Endothelial cell (in vitro differentiated cells): ENCODE data around the gene MORC1. TPM values are rescaled to one million over a fixed set of nuclear protein-coding genes. Genes with fewer than 3 reads are reported as not detected.

ENCODE experiments used
- DNase-seq: peaks from one replicate; pipeline ENCODE4 v3.0.0; 2021; ENCODE audit warnings: low spot score
- H3K27ac Mint-ChIP-seq: one replicate; pipeline ENCODE4 v1.8.0; 2021; ENCODE audit warnings: mixed read lengths, inconsistent platforms; ENCODE audit not compliant: unreplicated experiment
- H3K27me3 Mint-ChIP-seq: one replicate; pipeline ENCODE4 v1.8.0; 2021; ENCODE audit warnings: mild to moderate bottlenecking, moderate library complexity, mixed read lengths, inconsistent platforms; ENCODE audit not compliant: unreplicated experiment
- H3K36me3 Mint-ChIP-seq: one replicate; pipeline ENCODE4 v1.8.0; 2021; ENCODE audit warnings: mild to moderate bottlenecking, low read depth, mixed read lengths, inconsistent platforms; ENCODE audit not compliant: unreplicated experiment
- H3K4me1 Mint-ChIP-seq: one replicate; pipeline ENCODE4 v1.8.0; 2021; ENCODE audit warnings: mild to moderate bottlenecking, mixed read lengths, inconsistent platforms; ENCODE audit not compliant: unreplicated experiment
- H3K4me3 Mint-ChIP-seq: one replicate; pipeline ENCODE4 v1.8.0; 2021; ENCODE audit warnings: mild to moderate bottlenecking, mixed read lengths, inconsistent platforms; ENCODE audit not compliant: unreplicated experiment
- H3K9me3 Mint-ChIP-seq: one replicate; pipeline ENCODE4 v1.8.0; 2021; ENCODE audit warnings: mixed read lengths, inconsistent platforms; ENCODE audit not compliant: unreplicated experiment
- total RNA-seq: library from RNA; stranded (reverse); fragmentation: NEBNext Ultra II Directional; extraction: Animal tissue kit (Norgen Biotek cat#: 25700); gene quantifications from one replicate; pipeline ENCODE4 v1.2.1, GENCODE V29; 2021; ENCODE audit not compliant: unreplicated experiment
- TF ChIP-seq, protein P1 (sequence below): fragments of 200-600 bp; sonication (generic); IDR thresholded peaks from one replicate; pipeline ENCODE4 v1.5.0; 2021; ENCODE audit warnings: antibody characterized with exemption; ENCODE audit not compliant: unreplicated experiment

Gene MORC1
- total RNA-seq, 1 donor from 2014 or later: 0.10 TPM

DNA sequence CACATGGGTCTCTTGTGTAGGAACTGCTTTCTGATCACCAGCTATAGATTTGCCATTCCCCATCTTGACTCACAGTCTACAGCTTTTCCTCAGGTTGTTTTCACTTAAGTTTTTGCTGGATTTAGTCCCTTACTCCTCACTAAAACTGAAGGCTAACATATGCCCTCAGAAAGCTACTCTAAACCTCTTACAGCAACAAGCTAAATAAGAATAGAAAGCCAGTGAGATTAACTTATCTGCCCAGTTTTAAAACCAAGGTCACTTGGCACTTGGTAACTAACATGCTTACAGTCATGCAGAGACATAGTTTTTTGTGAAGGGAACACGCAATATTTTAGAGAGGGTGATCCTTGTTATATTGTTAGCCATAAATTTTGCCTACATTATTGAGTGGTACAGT is 164.2 kb downstream of the MORC1 start, which contains the start of gene GUCA1C:
GUCA1C (minus strand) TSS at position 180 of the 400 bp plus-strand sequence; CDS start at position 63, 117 bp downstream.
- no peak for DNase-seq
- Mint-ChIP-seq H3K9me3 (no peaks in the 10 kb centered on the region), H3K4me1 (no peaks in the 10 kb centered on the region), H3K27me3 (no peaks in the 10 kb centered on the region), H3K36me3 (no peaks in the 10 kb centered on the region), H3K4me3 (no peak within 1 kb of the TSS), H3K27ac (no peak within 1 kb of the TSS)
- TF ChIP-seq, protein P1, sequence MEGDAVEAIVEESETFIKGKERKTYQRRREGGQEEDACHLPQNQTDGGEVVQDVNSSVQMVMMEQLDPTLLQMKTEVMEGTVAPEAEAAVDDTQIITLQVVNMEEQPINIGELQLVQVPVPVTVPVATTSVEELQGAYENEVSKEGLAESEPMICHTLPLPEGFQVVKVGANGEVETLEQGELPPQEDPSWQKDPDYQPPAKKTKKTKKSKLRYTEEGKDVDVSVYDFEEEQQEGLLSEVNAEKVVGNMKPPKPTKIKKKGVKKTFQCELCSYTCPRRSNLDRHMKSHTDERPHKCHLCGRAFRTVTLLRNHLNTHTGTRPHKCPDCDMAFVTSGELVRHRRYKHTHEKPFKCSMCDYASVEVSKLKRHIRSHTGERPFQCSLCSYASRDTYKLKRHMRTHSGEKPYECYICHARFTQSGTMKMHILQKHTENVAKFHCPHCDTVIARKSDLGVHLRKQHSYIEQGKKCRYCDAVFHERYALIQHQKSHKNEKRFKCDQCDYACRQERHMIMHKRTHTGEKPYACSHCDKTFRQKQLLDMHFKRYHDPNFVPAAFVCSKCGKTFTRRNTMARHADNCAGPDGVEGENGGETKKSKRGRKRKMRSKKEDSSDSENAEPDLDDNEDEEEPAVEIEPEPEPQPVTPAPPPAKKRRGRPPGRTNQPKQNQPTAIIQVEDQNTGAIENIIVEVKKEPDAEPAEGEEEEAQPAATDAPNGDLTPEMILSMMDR: no peak

DNA sequence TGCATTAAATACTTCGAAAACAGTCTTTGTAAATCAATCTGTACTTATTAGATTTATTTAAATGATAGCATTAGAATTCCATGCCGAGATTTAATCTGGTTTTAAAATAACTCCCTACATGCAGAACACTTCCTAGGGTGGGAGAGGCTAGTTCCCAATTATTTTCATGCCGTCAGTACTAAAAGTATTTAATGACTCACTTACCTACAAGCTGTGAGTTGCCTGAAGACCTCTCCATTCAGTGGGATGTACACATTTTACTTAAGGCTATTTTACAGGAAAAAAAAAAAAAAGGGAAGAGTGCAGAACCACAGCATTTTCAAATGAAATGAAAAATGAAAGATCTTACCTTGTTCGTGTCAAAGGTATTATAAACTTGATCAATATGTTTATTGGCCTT is 164.7 kb downstream of the MORC1 start:
- Mint-ChIP-seq H3K9me3 (no peaks in the 10 kb centered on the region), H3K4me3 (no peak overlapping the region)

DNA sequence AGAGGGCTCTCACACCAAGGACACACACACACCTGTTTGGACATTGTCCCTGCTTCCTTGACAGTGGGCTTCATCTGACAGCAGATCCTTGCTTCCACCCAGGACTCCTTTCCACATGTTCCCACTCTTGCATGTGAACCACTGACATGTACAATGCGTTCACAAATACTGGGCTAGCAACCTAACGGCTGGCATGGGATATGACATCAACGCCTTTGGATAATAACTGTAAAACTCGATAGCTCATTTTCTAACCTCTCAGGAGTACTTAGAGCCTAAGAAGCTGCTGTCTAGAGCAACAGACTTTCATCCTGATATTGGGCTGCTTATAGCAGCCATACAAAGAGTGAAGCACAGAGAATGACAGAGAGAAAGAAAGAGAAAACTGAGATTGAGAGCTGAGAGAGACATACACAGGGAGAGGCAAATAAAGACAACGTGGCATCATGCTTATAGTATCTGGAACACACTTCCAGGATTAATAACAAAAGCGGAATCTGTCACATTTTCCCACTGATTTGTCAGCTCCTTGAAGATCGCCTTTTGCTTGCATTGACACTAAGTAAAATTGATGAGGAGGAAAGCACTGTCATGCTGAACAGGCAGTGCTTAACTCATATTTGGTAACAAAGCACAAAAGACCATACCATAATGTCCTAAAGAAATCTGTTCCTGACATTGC is 166.0 kb downstream of the MORC1 start:
- TF ChIP-seq, protein P1: no peak
- no peaks in the 10 kb centered on the region for H3K36me3 Mint-ChIP-seq
- no peak for DNase-seq
- no peaks in the 10 kb centered on the region for H3K9me3 Mint-ChIP-seq
- no peaks in the 10 kb centered on the region for H3K27me3 Mint-ChIP-seq
- H3K27ac Mint-ChIP-seq: no peak overlapping the region
- H3K4me3 Mint-ChIP-seq: no peak overlapping the region
- H3K4me1 Mint-ChIP-seq: no peaks in the 10 kb centered on the region

More for the DNA sequence above, 164.7 kb downstream of the MORC1 start:
- Mint-ChIP-seq H3K27me3 (no peaks in the 10 kb centered on the region), H3K27ac (no peak overlapping the region), H3K36me3 (no peaks in the 10 kb centered on the region), H3K4me1 (no peaks in the 10 kb centered on the region)
- no peak for DNase-seq
- TF ChIP-seq, protein P1: no peak

DNA sequence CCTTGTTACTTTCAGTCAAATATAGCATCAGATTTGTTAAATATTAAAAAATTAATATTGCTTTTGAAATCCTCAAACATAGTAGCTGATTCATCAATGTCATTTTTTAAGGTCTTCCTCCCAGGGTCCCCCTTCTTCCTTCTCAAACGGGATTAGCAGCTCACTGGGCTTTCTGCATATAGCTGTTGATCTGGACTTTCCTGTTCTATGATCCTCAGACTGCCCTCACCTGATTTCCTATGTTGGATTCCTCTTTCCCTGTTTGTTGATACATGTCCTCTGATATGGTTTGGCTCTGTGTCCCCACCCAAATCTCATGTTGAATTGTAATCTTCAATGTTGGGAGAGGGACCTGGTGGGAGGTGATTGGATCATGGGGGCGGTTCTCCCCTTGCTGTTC is 170.1 kb downstream of the MORC1 start:
- H3K36me3 Mint-ChIP-seq: no peaks in the 10 kb centered on the region
- TF ChIP-seq, protein P1: no peak
- H3K9me3 Mint-ChIP-seq: no peaks in the 10 kb centered on the region
- no peak for DNase-seq
- peaks cover 1% of the 10 kb centered on the region for H3K27me3 Mint-ChIP-seq
- H3K4me1 Mint-ChIP-seq: no peaks in the 10 kb centered on the region
- no peak overlapping the region for H3K4me3 Mint-ChIP-seq
- H3K27ac Mint-ChIP-seq: no peak overlapping the region
